Uterus (tissue), 2 donors: Measurements from ENCODE around the gene SPIRE1.

ENCODE experiments used
- POLR2A ChIP-seq, 2 donors: fragments of 450-650 bp; IDR thresholded peaks; one replicate each; pipeline ENCODE4 v1.6.1; 2016; ENCODE audit warnings: antibody characterized with exemption in 2 of 2, mild to moderate bottlenecking in 1 of 2, moderate library complexity in 1 of 2
- TF ChIP-seq, protein P1 (sequence below), 4 experiments: fragments of 200-600 bp in 2 of 4; fragments of 450-650 bp in 2 of 4; sonication (generic) in 2 of 4; IDR thresholded peaks; one replicate each; pipeline ENCODE4 v1.5.1; 2016 to 2019; ENCODE audit warnings: antibody characterized with exemption in 4 of 4, mild to moderate bottlenecking in 2 of 4, moderate library complexity in 1 of 4

- no peak for TF ChIP-seq POLR2A (IDR thresholded peaks at IDR 0.05)
- TF ChIP-seq, protein P1, sequence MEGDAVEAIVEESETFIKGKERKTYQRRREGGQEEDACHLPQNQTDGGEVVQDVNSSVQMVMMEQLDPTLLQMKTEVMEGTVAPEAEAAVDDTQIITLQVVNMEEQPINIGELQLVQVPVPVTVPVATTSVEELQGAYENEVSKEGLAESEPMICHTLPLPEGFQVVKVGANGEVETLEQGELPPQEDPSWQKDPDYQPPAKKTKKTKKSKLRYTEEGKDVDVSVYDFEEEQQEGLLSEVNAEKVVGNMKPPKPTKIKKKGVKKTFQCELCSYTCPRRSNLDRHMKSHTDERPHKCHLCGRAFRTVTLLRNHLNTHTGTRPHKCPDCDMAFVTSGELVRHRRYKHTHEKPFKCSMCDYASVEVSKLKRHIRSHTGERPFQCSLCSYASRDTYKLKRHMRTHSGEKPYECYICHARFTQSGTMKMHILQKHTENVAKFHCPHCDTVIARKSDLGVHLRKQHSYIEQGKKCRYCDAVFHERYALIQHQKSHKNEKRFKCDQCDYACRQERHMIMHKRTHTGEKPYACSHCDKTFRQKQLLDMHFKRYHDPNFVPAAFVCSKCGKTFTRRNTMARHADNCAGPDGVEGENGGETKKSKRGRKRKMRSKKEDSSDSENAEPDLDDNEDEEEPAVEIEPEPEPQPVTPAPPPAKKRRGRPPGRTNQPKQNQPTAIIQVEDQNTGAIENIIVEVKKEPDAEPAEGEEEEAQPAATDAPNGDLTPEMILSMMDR (IDR thresholded peaks at IDR 0.05): no peak
Observed at GRCh38 chr18:12598181-12598930, 59.6 kb downstream of the SPIRE1 start.
